Stomach (tissue), 9 donors: ENCODE measurements around the gene ZNF174. TPM values are rescaled to one million over a fixed set of nuclear protein-coding genes. Genes with fewer than 3 reads are reported as not detected.

Experiments used
- DNase-seq, 2 donors: peaks; one replicate each; pipeline versions ENCODE4 v3.0.0 to v3.0.0-alpha.2; 2013 to 2019
- H3K27ac ChIP-seq, 5 donors: fragments of 200-600 bp in 4 of 5; sonication (generic) in 4 of 5; one replicate each; pipeline ENCODE4 v1.5.1; 2013 to 2019; ENCODE audit warnings: mild to moderate bottlenecking in 1 of 5, moderate library complexity in 1 of 5
- H3K27me3 ChIP-seq, 3 donors: fragments of 200-600 bp; sonication (generic); one replicate each; pipeline ENCODE4 v1.5.1; 2017 to 2019; ENCODE audit warnings: mixed run types in 1 of 3
- H3K36me3 ChIP-seq, 4 donors: fragments of 200-600 bp; sonication (generic); 1 replicate in 3 of 4; 2 replicates in 1 of 4; pipeline ENCODE4 v1.5.1; 2016 to 2019
- H3K4me1 ChIP-seq, 4 donors: fragments of 200-600 bp; sonication (generic); one replicate each; pipeline ENCODE4 v1.5.1; 2016 to 2019
- H3K4me3 ChIP-seq, 4 donors: fragments of 200-600 bp; sonication (generic) in 3 of 4; one replicate each; pipeline ENCODE4 v1.5.1; 2016 to 2019; ENCODE audit warnings: mild to moderate bottlenecking in 1 of 4
- H3K9me3 ChIP-seq, 4 donors: fragments of 200-600 bp; sonication (generic); one replicate each; pipeline ENCODE4 v1.5.1; 2016 to 2019
- EP300 ChIP-seq: sonication (generic); formaldehyde crosslinking; IDR thresholded peaks from one replicate; pipeline ENCODE4 v1.6.1; 2017; ENCODE audit warnings: antibody characterized with exemption
- POLR2A ChIP-seq, 4 donors: fragments of 450-650 bp; IDR thresholded peaks; one replicate each; pipeline ENCODE4 v1.6.1; 2016; ENCODE audit warnings: antibody characterized with exemption in 4 of 4, control low read depth in 2 of 4, mild to moderate bottlenecking in 1 of 4, moderate library complexity in 1 of 4
- POLR2AphosphoS5 ChIP-seq, 3 donors: sonication (generic); formaldehyde crosslinking; IDR thresholded peaks; one replicate each; pipeline ENCODE4 v1.6.1; 2016; ENCODE audit warnings: antibody characterized with exemption in 3 of 3
- WGBS, 5 donors: extraction: QIAGEN DNeasy Blood & Tissue Kit in 3 of 5; methylation state at CpG; one replicate each; pipeline versions ENCODE4 v1.1.5 to v1.1.7; 2013 to 2018; 5-methylcytosine and 5-hydroxymethylcytosine counted together
- intact Hi-C: fragments of 100-400 bp; cut with DNase I; formaldehyde crosslinking; loops from one replicate; pipeline ENCODE4 v1.15.1; 2023; ENCODE audit warnings: low total_unique reads
- polyA plus RNA-seq, 3 donors: library from polyadenylated mRNA; stranded (reverse); fragments of 200-250 nt; gene quantifications; one replicate each; pipeline ENCODE4 v1.2.3, GENCODE V29; 2013
- total RNA-seq, 5 donors: library from RNA; depleted of rRNA; stranded (reverse); fragments of >200 nt; gene quantifications; one replicate each; pipeline versions ENCODE4 v1.1.0 to v1.2.3, GENCODE V29; 2014 to 2016
- TF ChIP-seq, protein P1 (sequence below), 7 experiments: fragments of 450-650 bp in 4 of 7; fragments of 200-600 bp in 3 of 7; sonication (generic) in 3 of 7; IDR thresholded peaks; one replicate each; pipeline ENCODE4 v1.5.1; 2016 to 2019; ENCODE audit warnings: antibody characterized with exemption in 7 of 7, control low read depth in 2 of 7, mild to moderate bottlenecking in 1 of 7
- donor health status: healthy with polysubstance abuse.
- donor health status: Bipolar disorder and iron deficiency.
- donor health status: healthy.

Gene ZNF174
- total and polyA plus RNA-seq, 8 donors: 4.2 to 52.5 (median 9.5) TPM

DNA sequence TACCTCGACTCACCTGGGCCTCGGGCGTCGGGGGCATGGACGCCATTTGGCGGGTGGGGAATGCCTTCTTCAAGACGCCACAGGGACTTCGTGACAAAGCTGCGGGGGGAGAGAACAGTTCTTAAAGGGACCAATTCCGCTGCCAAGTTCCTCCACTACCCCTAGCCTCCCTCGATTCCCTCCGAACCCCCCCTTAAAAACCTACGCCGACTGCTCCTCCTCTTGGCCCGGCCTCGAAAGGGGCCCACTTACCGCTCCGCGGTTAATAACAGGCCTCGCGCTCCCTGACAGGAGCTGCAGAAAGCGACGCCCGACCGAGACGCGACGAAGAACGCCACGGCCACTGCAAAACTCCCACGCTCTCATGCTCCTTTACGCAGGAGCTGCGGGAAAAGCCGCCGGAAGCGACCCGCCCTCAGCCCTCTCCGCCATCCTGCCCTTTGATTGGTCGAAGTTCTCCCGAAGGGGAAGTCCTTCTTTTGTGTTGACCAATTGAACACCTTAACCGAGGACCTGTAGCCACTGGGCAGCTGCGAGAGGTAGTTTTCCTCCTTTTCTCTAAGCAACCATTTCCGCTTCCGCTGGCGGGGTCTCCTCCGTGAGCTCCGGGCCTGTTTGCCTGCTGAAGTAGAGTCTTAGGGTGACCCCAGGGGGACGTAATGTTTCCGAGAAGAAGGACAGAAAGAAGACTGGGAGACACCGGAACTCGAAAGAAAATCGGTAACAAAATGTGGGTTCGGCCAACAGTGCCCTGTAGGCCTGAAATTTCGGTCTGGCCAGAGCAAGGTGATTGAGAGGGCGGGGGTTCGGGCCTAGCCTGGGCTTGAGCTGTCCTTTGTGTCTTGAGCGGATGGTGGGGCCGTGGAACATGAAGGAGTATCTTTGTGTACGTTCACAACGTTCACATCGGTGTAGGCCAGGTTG is 42.4 kb downstream of the ZNF174 start, which contains the start of the genes NAA60 and ZNF597:
Gene NAA60, plus strand, starts transcription at position 573 of the 924 bp plus-strand sequence. CDS start 32,548 bp downstream, outside the sequence.
Gene ZNF597, minus strand, starts transcription at position 397 of the 924 bp plus-strand sequence. Its CDS starts 351 bp downstream, at position 46.
- peaks cover 2 to 20% (median 13%) of the 10 kb centered on the region in 4 donors for H3K9me3 ChIP-seq
- peak within 1 kb of the TSS; percentile 53 to 81 (median 69) for H3K4me3 ChIP-seq
- H3K27ac ChIP-seq: peak within 1 kb of the TSS; percentile 61 to 83 (median 80)
- TF ChIP-seq POLR2A (IDR thresholded peaks at IDR 0.05) (no peak), POLR2AphosphoS5 (IDR thresholded peaks at IDR 0.05) (peak in 1 of 3 donors; percentile 56), EP300 (no peak)
- TF ChIP-seq, protein P1, sequence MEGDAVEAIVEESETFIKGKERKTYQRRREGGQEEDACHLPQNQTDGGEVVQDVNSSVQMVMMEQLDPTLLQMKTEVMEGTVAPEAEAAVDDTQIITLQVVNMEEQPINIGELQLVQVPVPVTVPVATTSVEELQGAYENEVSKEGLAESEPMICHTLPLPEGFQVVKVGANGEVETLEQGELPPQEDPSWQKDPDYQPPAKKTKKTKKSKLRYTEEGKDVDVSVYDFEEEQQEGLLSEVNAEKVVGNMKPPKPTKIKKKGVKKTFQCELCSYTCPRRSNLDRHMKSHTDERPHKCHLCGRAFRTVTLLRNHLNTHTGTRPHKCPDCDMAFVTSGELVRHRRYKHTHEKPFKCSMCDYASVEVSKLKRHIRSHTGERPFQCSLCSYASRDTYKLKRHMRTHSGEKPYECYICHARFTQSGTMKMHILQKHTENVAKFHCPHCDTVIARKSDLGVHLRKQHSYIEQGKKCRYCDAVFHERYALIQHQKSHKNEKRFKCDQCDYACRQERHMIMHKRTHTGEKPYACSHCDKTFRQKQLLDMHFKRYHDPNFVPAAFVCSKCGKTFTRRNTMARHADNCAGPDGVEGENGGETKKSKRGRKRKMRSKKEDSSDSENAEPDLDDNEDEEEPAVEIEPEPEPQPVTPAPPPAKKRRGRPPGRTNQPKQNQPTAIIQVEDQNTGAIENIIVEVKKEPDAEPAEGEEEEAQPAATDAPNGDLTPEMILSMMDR (IDR thresholded peaks at IDR 0.05): no peak
- 39 to 55% (median 43%) methylated on average over 50 to 61 of the region's 61 CpGs for WGBS, 5 donors
- peaks cover 8 to 18% (median 16%) of the 10 kb centered on the region in 4 donors for H3K4me1 ChIP-seq
- peak; percentile 81 to 96 for DNase-seq
- peaks cover 0 to 42% (median 36%) of the 10 kb centered on the region in 4 donors for H3K36me3 ChIP-seq
- intact Hi-C loops: no loop called here
- no peaks in the 10 kb centered on the region for H3K27me3 ChIP-seq

DNA sequence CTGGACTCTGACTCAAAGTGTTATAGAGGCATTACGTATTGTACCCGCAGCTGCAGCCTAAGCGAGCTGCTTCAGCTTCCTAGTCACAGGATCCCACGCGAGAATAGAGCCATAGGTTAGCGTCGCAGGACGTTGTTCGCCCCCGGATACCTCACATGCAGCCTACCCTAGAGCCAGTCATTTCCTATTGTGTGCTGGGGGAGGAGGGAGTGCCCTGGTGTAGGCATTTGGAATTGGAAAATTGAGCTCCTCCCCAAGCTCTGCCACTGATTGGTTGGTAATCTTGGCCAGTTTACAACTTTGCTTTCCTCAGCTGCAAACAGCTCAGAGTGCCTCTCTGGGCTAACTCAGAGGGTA is 43.0 kb downstream of the ZNF174 start:
- peaks cover 8 to 18% (median 16%) of the 10 kb centered on the region in 4 donors for H3K4me1 ChIP-seq
- intact Hi-C loops: no loop called here
- H3K4me3 ChIP-seq: peak overlapping the region; percentile 53 to 81 (median 69)
- 34 to 66% (median 42%) methylated on average over 5 to 10 of the region's 10 CpGs for WGBS, 5 donors
- H3K36me3 ChIP-seq: peaks cover 0 to 45% (median 38%) of the 10 kb centered on the region in 4 donors
- no peaks in the 10 kb centered on the region for H3K27me3 ChIP-seq
- peak in 1 of 3 donors; percentile 19 for TF ChIP-seq POLR2AphosphoS5 (IDR thresholded peaks at IDR 0.05)
- TF ChIP-seq, protein P1 (IDR thresholded peaks at IDR 0.05): peak in 1 of 7 experiments; percentile 21
- no peak for TF ChIP-seq EP300
- H3K9me3 ChIP-seq: peaks cover 2 to 18% (median 9%) of the 10 kb centered on the region in 4 donors
- H3K27ac ChIP-seq: peak overlapping the region; percentile 21 to 83 (median 80)
- DNase-seq: peak; percentile 36 to 66

DNA sequence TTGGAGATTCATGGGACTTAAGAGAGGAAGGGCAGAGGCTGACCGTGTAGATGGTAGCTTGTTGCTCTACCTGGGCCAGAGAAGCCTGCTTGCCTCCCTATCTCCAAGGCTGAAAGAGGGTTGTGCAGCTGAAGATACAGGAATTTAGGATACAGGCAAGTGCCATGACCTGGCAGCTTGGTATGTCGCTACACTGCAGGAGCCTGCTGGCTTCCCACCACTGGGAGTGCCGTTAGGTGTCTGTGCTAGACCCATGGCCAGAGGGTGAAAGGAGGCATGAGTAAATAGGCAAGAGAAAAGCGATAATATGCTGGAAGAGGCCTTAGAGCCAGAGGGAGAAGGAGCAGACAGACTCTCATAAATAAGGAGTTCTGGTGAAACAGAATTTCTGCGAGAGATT is 53.1 kb downstream of the ZNF174 start:
- Histone ChIP-seq H3K4me1 (peaks cover 17 to 26% (median 19%) of the 10 kb centered on the region in 4 donors), H3K27ac (no peak overlapping the region), H3K27me3 (no peaks in the 10 kb centered on the region), H3K9me3 (no peaks in the 10 kb centered on the region), H3K36me3 (peaks cover 0 to 26% (median 17%) of the 10 kb centered on the region in 4 donors), H3K4me3 (no peak overlapping the region)
- intact Hi-C loops: no loop called here
- peak in 1 of 2 donors; percentile 14 for DNase-seq
- WGBS, 5 donors: 81 to 90% (median 86%) methylated on average over 5 of the region's 5 CpGs
- TF ChIP-seq, protein P1 (IDR thresholded peaks at IDR 0.05): no peak
- TF ChIP-seq POLR2AphosphoS5 (IDR thresholded peaks at IDR 0.05): no peak
- no peak for TF ChIP-seq EP300
- TF ChIP-seq POLR2A (IDR thresholded peaks at IDR 0.05): no peak

- no peak overlapping the region for H3K27ac ChIP-seq
- H3K4me1 ChIP-seq: peaks cover 23 to 32% (median 25%) of the 10 kb centered on the region in 4 donors
- no peak overlapping the region for H3K4me3 ChIP-seq
- no peaks in the 10 kb centered on the region for H3K9me3 ChIP-seq
- no peak for DNase-seq
- H3K27me3 ChIP-seq: no peaks in the 10 kb centered on the region
- peaks cover 0 to 20% (median 11%) of the 10 kb centered on the region in 4 donors for H3K36me3 ChIP-seq
- intact Hi-C loops: no loop called here
- no peak for TF ChIP-seq POLR2AphosphoS5 (IDR thresholded peaks at IDR 0.05)
- no peak for TF ChIP-seq EP300
- TF ChIP-seq POLR2A (IDR thresholded peaks at IDR 0.05): no peak
- 79 to 84% (median 81%) methylated on average over 10 of the region's 10 CpGs for WGBS, 5 donors
These were observed 53.7 kb downstream of the ZNF174 start for GRCh38 chr16:3454631-3455147.
